ENCODE data around the gene ZNF763.
"Not testable (repeated sequence)": the region's sequence is repeated elsewhere in the genome, so short reads cannot be mapped to it uniquely, and the experiment has no call there.

Gene ZNF763

DNA sequence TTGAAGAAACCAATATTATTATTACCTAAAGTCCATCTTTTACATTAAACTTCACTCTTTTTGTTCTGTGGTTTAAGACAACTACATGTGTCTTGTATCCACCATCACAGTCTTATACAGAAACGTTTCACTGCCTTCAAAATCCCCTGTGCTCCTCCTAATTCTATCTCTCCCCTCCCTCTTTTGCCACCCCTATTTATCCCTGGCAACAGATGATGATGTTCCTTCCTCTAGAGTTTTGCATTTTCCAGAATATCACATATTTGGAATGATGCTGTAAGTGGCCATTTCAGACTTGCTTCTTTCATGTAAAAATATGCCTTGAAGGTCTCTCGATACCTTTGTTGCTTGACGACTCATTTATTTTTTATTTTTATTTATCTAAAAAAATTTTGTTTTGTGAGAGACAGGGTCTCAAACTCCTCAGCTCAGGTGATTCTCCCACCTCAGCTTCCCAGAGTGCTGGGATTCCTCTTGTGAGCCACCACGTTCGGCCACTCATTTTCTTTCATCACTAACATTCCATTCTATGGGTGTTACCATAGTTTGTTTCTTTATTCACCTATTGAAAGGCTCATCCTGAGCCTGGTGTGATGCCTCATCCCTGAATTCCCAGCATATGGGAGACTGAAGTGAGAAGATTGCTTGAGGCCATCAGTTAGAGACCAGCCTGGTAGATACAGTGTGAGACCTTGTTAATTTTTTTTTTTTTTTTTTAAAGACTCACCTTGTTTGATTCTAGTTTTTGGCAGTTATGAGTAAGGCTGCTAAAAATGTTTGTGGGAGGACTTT lies 8.4 kb downstream of the ZNF763 start:
- DNase-seq = no peak

DNA sequence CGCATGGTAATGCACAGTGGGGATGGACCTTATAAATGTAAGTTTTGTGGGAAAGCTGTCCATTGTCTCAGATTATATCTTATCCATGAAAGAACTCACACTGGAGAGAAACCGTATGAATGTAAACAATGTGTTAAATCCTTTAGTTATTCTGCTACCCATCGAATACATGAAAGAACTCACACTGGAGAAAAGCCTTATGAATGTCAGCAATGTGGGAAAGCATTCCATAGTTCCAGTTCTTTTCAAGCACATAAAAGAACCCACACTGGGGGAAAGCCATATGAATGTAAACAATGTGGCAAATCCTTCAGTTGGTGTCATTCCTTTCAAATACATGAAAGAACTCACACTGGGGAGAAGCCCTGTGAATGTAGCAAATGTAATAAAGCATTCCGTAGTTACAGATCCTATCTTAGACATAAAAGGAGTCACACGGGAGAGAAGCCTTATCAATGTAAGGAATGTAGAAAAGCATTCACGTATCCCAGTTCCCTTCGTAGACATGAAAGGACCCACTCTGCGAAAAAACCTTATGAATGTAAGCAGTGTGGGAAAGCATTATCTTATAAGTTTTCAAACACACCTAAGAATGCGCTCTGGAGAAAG lies 13.8 kb downstream of the ZNF763 start:
- DNase-seq = no peak

DNA sequence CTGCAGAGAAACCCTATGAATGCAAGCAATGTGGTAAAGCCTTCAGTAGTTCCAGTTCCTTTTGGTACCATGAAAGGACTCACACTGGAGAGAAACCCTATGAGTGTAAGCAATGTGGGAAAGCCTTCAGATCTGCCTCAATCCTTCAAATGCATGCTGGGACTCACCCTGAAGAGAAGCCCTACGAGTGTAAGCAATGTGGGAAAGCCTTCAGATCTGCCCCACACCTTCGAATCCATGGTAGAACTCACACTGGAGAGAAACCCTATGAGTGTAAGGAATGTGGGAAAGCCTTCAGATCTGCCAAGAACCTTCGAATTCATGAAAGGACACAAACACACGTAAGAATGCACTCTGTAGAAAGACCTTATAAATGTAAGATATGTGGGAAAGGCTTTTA lies 14.7 kb downstream of the ZNF763 start:
- DNase-seq = no peak

DNA sequence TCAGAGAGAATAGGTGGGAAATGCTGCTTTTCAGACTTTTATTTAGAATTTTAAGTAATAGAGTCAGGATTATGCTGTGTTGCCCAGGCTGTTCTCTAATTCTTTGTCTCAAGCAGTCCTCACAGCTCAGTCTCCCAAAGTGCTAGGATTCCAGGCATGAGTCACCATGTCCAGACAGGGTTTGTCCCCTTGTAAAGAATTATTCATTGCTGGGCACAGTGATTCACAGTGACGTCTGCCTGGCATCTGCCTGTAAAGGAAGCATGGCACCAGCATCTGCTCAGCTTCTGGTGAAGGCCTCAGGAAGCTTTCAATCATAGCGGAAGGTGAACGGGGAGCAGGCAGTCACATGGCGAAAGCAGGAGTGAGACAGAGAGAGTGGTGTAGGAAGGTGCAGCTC lies 17.7 kb downstream of the ZNF763 start:
- DNase-seq = no peak

DNA sequence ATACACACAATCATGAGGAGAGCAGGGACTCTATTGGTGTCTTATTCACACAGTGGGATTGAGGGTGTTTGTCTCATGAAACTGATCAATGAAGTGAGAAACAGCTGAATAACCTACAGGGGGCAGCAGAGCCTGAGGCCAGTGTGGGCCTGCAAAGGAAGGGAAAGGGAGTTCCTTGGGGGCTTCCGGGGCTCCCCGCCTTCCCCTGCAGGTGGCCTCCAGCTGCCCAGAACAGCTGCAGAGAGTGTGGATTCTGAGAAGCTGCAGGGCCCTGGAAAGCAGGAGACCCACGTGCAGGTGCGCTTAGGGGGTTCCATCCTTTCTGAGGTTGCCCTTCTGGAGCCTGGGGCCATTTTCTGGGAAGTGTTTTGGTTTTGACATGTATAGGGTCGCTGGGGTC lies 20.1 kb downstream of the ZNF763 start:
- DNase-seq = no peak

DNA sequence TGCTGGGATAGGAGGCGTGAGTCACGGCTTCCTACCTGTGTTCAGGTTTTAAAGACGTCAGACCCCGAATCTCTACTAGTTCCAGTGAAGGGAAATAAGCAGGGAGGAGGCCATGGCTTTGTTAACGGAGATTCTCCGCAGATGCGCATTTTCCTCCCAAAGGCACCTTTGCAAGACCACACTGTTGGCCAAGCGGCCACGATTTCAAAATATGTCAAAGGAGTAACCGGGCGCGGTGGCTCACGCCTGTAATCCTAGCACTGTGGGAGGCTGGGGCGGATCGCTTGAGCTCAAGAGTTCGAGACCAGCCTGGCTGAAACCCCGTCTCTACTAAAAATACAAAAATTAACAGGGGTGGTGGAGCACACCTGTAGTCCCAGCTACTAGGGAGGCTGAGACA lies 21.9 kb downstream of the ZNF763 start:
- DNase-seq = no peak

DNA sequence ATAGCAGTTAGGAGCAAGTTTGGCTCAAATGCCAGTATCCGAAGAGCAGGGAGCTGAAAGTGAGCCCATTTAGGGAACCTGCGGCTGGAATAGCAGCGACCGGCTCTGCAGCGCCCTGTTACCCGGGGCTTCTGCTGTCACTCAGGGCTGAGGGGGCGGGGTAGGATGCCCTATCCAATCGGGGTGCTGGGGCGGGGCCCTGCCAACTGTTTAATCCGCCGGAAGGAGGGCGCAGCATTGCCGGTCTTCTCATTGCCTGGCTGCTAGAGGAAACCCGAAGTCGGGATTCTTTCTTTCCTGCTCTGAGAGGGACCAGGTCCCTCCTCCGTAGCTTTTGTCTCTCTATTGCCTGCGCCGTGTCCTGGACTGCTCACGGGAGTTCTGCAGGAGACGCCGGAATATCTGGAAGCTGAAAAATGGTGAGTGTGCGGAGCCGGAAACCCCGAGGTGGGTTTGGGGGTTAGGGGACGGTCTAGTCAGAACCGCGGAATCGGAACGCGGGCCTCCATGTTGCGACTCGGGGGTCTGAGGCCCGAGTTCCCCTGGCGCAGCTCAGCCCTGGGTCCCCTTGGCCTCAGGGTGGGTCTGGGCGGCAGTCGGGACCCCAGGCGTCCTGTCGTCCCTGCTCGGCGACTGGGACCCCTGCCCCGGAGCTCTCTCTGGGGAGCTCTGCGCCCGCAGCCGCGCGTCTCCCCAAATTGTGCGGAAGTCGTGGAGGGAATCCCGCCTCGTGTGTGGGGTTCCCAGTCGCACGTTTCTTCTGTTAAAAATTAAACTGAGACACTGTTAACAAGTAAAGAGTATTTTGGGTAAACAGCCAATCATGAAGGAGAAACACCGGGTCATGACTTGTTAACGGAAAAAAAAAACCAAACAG lies 22.8 kb downstream of the ZNF763 start:
- peak; percentile 83 for DNase-seq

DNA sequence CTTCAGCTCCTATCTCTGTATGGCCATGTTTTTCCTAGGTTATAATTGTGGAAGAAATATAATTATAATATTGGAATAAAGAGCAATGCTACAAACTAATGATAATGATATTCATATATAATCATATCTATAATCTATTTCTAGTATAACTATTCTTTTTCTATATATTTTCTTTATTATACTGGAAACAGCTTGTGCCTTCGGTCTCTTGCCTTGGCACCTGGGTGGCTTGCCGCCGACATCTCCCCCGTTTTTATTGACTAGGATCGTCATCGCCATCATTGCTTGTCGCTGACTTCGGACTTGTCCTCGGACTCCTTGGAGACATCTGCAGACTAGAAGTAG lies 24.2 kb downstream of the ZNF763 start:
- DNase-seq = no peak

DNA sequence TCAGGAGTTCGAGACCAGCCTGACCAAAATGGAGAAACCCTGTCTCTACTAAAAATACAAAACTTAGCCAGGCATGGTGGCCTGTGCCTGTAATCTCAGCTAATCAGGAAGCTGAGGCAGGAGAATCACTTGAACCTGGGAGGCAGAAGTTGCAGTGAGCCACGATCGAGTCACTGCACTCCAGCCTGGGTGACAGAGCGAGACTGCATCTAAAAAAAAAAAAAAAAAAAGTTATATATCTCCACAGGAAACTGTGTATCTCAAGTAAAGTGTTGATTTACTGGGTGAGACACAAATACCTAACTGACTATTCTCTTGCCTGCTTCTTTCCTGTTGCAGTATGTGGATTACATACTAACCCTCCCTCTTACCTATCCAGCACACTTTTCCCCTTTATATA lies 27.1 kb downstream of the ZNF763 start:
- DNase-seq = not testable (repeated sequence)

DNA sequence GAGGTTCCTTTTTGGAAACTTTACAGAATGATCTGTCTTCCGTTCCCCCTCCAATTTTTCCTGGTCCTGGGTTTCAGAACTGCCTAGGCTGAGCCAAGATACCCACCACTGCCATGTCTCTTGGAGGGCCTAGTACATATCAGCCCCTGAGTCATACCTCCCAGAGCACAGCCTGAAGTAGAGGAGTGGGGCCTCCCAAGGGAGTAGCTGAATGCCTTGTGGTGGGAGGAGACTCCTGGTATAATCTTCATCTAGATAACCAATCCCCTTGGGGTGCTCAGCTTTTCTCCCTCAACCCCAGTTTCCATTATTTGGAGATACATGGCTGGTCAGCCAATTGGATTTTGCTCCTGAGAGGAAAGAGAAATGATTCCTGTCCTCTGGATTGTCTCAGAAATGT lies 30.3 kb downstream of the ZNF763 start:
- DNase-seq = no peak

DNA sequence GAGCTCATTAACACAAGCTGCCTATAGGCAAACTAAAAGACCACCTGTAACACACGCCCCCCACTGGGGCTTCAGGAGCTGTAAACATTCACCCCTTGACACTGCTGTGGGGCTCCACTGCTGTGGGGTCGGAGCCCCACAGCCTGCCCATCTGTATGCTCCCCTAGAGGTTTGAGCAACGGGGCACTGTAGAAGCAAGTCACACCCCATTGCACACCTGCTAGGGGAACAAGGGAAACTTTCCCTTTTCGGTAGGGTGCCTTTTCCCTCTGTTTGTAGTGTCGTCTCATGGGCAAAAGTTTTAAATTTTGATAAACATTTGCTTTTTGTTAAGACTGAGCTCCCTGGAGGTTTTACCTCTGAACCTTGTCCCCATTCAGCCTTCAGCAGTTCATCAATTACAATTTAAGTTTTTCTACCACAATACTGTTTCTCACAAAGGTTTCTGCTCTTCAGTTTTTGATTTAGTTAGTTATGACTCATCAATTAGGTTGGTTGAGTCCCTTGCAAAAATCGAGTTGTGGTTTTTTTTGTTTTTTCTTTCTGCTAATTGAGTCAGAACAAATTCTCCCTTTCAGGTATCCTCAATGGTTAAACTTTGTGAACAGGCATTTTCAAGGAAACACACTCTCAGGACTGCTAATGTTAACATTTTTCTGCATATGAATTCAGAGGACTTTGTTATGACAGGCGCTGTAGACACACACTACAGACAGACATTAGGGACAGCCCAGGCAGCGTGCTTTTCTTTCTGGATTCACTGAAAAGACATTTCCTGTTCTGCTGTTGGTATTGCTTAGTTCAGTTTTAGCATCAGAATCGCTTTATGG lies 35.5 kb downstream of the ZNF763 start:
- no peak for DNase-seq

DNA sequence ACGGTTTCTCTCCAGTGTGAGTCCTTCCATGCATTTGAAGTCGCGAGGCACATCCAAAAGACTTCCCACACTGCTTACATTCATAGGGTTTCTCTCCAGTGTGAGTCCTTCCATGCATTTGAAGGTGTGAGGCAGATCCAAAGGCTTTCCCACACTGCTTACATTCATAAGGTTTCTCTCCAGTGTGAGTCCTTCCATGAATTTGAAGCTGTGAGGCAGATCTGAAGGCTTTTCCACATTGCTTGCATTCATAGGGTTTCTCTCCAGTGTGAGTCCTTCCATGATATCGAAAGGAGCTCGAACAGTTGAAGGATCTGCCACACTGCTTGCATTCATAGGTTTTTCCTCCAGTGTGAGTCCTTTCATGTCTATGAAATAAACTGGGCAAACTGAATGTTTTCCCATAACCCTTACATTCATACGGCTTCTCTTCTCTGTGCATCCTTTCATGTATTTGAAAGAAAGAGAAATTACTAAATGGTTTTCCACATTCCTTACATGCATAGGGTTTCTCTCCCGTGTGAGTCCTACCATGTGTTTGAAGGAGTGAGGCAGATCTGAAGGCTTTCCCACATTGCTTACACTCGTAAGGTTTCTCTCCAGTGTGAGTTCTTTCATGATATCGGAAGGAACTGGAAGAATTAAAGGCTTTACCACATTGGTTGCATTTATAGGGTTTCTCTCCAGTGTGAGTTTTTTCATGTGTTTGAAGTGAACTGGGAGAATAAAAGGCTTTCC lies 50.3 kb downstream of the ZNF763 start:
- no peak for DNase-seq

DNA sequence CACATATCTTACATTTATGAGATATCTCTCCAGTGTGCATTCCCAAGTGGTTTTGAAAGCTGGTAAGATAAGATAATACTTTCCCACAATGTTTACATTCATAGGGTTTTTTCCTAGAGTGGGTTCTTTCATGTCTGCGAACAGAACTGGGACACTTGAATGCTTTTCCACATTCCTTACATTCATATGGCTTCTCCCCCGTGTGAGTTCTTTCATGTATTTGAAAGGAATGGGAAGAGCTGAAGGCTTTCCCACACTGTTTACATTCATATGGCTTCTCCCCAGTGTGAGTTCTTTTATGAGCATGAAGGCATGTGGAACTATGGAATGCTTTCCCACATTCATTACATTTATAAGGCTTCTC lies 50.9 kb downstream of the ZNF763 start:
- DNase-seq = no peak

Measured in NCI-H2171 treated with DMSO at 0.1 percent for 48 hours (cell line).